Upper lobe of right lung (tissue), 1 donor: ENCODE measurements around the gene S100A11. TPM values are rescaled to one million over a fixed set of nuclear protein-coding genes. Genes with fewer than 3 reads are reported as not detected.

Source experiments
- ATAC-seq: fragments of 200-7000 bp; cut with Tn5 transposase; one replicate; pipeline ENCODE4 v1.9.1; 2020; ENCODE audit warnings: mild to moderate bottlenecking, moderate library complexity
- DNase-seq: peaks from one replicate; pipeline ENCODE4 v3.0.0-alpha.2; 2020
- H3K27ac ChIP-seq: fragments of 200-600 bp; one replicate; pipeline ENCODE4 v1.8.0; 2022
- H3K27me3 ChIP-seq: fragments of 200-600 bp; one replicate; pipeline ENCODE4 v1.8.0; 2022; ENCODE audit warnings: mild to moderate bottlenecking
- H3K36me3 ChIP-seq: fragments of 200-600 bp; one replicate; pipeline ENCODE4 v1.8.0; 2022
- H3K4me1 ChIP-seq: fragments of 200-600 bp; one replicate; pipeline ENCODE4 v1.8.0; 2022
- H3K4me3 ChIP-seq: fragments of 200-600 bp; one replicate; pipeline ENCODE4 v1.8.0; 2022; ENCODE audit warnings: mild to moderate bottlenecking
- H3K9me3 ChIP-seq: fragments of 200-600 bp; one replicate; pipeline ENCODE4 v1.8.0; 2022
- intact Hi-C: fragments of 100-400 bp; cut with DNase I; formaldehyde crosslinking; loops from one replicate; pipeline ENCODE4 v1.11.0; 2022
- total RNA-seq: library from RNA; stranded (reverse); fragmentation: NEBNext Ultra II Directional; extraction: Animal tissue kit (Norgen Biotek cat#: 25700); gene quantifications from one replicate; pipeline ENCODE4 v1.2.1, GENCODE V29; 2021
- TF ChIP-seq, protein P1 (sequence below): fragments of 200-600 bp; IDR thresholded peaks from one replicate; pipeline ENCODE4 v1.8.0; 2022; ENCODE audit warnings: antibody characterized with exemption
- donor health status: DM: no; HTN: yes; CAD: no; lungs with severe emphysema.

The S100A11 gene
- total RNA-seq, 1 donor from 2014 or later, result 522 TPM

DNA sequence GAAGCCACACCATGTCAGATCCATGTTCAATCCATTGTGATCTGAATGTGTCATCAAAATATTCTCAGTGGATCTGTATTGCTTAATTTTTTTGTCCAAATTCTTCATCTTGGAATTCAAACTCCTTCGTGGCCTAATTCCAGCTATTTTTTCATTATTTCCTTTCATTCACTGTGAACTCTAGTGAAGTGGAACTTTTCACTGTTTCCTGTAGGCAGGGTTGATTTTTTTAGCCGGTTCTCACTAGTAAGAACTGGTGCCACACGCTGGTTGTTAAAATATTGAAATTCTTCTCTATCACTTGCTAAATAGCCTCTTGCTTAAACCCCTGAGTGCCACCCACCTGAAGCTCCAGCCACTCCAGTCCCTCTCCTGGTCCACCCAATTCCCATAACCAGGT is 7.6 kb upstream of the S100A11 start:
- TF ChIP-seq, protein P1, sequence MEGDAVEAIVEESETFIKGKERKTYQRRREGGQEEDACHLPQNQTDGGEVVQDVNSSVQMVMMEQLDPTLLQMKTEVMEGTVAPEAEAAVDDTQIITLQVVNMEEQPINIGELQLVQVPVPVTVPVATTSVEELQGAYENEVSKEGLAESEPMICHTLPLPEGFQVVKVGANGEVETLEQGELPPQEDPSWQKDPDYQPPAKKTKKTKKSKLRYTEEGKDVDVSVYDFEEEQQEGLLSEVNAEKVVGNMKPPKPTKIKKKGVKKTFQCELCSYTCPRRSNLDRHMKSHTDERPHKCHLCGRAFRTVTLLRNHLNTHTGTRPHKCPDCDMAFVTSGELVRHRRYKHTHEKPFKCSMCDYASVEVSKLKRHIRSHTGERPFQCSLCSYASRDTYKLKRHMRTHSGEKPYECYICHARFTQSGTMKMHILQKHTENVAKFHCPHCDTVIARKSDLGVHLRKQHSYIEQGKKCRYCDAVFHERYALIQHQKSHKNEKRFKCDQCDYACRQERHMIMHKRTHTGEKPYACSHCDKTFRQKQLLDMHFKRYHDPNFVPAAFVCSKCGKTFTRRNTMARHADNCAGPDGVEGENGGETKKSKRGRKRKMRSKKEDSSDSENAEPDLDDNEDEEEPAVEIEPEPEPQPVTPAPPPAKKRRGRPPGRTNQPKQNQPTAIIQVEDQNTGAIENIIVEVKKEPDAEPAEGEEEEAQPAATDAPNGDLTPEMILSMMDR, result no peak
- intact Hi-C loops, result no loop called here
- no peak for ATAC-seq
- DNase-seq, result no peak
- H3K4me1 ChIP-seq, result peaks cover 21% of the 10 kb centered on the region
- no peaks in the 10 kb centered on the region for H3K9me3 ChIP-seq
- H3K27me3 ChIP-seq, result no peaks in the 10 kb centered on the region
- H3K27ac ChIP-seq, result no peak overlapping the region
- no peaks in the 10 kb centered on the region for H3K36me3 ChIP-seq
- no peak overlapping the region for H3K4me3 ChIP-seq

DNA sequence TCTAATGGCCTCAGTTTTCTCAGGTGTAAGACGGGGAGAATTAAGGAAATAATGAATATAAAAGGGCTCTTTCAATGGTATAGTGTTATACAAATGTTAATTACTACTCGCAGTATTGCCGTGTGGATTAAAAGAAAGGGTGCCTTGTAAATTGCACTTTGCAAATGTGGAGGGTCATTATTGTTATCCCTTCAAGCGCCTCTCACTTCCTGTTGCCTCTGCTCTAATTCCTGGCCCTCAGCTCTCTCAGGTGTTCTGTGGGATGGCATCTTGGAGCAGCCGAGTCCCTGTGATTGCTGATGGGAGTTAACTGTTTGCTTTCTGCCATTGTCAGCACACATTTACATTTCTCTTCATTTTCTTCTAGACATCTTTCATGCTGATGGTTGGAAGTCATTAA is 7.1 kb upstream of the S100A11 start:
- ATAC-seq, result no peak
- TF ChIP-seq, protein P1, result no peak
- H3K36me3 ChIP-seq, result no peaks in the 10 kb centered on the region
- intact Hi-C loops, result no loop called here
- no peak for DNase-seq
- no peak overlapping the region for H3K27ac ChIP-seq
- no peaks in the 10 kb centered on the region for H3K27me3 ChIP-seq
- peaks cover 21% of the 10 kb centered on the region for H3K4me1 ChIP-seq
- no peaks in the 10 kb centered on the region for H3K9me3 ChIP-seq
- no peak overlapping the region for H3K4me3 ChIP-seq

DNA sequence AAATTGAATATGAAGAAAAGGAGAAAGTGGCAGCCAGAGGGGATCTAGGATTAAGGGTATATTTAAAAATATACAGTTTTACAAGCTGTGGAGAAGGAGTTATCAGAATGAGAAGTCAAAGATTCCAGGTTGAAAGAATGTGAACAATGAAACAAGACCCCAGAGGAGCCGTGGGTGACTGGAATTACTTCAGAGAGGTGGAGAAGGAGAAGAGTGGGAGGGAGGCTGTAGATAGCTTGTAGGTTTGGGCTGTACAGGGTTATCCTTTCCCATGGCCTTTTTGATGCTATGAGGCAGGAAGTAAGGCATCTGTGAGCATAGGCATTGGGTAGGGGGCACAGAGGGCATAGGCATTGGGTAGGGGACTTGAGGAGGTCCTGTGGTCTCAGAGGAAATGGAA is 5.2 kb upstream of the S100A11 start:
- intact Hi-C loops, result no loop called here
- DNase-seq, result no peak
- H3K4me3 ChIP-seq, result no peak overlapping the region
- H3K4me1 ChIP-seq, result peaks cover 20% of the 10 kb centered on the region
- no peaks in the 10 kb centered on the region for H3K36me3 ChIP-seq
- H3K27me3 ChIP-seq, result no peaks in the 10 kb centered on the region
- no peak overlapping the region for H3K27ac ChIP-seq
- TF ChIP-seq, protein P1, result no peak
- ATAC-seq, result no peak
- H3K9me3 ChIP-seq, result no peaks in the 10 kb centered on the region

DNA sequence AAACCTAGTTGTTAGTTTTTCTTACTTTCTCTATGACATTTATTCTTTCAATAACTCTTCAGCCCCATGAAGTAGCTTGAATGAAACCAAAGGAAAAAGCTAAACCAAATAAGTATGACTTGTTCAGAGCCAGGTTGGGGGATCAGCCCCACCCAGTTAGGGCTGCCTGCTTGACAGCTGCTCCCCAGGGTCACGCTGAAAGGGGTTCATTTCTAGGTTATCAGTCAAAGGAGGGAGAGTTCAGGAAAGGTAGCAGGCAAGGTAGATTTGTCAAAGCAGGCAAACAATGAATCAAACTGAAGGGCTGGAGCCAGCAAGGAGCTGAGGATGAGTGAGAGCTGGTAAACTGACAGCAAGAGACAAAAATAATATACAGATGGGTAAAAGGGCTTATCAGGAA is 3.1 kb upstream of the S100A11 start:
- peaks cover 24% of the 10 kb centered on the region for H3K4me1 ChIP-seq
- H3K9me3 ChIP-seq, result no peaks in the 10 kb centered on the region
- no peak overlapping the region for H3K27ac ChIP-seq
- H3K27me3 ChIP-seq, result no peaks in the 10 kb centered on the region
- H3K36me3 ChIP-seq, result peaks cover 2% of the 10 kb centered on the region
- H3K4me3 ChIP-seq, result no peak overlapping the region
- DNase-seq (no peak), ATAC-seq (no peak)
- TF ChIP-seq, protein P1, result no peak
- intact Hi-C loops, result no loop called here

DNA sequence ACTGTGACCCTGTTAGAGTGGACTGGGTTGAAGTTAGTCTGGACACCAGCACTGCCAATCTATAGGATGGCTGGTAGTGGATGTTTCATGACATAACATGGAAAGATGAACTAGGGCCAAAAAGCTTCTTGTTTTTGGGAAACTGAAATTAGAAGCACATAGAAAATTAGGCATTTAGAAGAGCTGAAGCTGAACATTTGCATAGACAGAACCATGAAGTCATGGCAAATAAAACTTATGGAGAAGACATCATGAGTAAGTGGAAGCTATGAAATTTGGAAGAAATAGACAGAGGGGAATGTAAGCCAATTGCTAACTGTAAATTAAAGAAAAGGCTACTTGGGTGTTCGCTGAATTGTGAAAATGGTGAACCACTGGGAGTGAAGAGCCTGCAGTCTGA is 2.7 kb upstream of the S100A11 start:
- no peak for DNase-seq
- ATAC-seq, result no peak
- no peaks in the 10 kb centered on the region for H3K27me3 ChIP-seq
- H3K4me3 ChIP-seq, result no peak overlapping the region
- intact Hi-C loops, result no loop called here
- peaks cover 29% of the 10 kb centered on the region for H3K4me1 ChIP-seq
- H3K27ac ChIP-seq, result no peak overlapping the region
- TF ChIP-seq, protein P1, result no peak
- peaks cover 3% of the 10 kb centered on the region for H3K36me3 ChIP-seq
- no peaks in the 10 kb centered on the region for H3K9me3 ChIP-seq

DNA sequence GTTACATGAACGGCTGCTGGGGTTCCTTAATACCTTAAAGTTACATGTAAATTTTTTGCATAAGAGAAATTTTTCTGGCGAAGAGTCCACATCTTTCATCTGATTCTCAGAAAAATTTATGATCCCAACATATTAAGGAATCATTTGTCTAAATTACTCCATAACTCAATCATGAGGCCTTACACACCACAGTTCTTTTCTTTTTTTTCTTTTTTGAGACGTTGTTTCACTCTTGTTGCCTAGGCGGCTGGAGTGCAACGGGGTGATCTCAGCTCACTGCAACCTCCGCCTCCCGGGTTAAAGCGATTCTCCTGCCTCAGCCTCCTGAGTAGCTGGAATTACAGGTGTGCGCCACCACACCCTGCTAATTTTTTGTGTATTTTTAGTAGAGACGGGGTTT is 2.1 kb upstream of the S100A11 start:
- Histone ChIP-seq H3K4me3 (no peak overlapping the region), H3K9me3 (no peaks in the 10 kb centered on the region), H3K27ac (peak overlapping the region; percentile 95), H3K4me1 (peaks cover 35% of the 10 kb centered on the region), H3K27me3 (no peaks in the 10 kb centered on the region), H3K36me3 (peaks cover 7% of the 10 kb centered on the region)
- TF ChIP-seq, protein P1, result no peak
- DNase-seq (no peak), ATAC-seq (no peak)
- intact Hi-C loops, result no loop called here
